ENCODE data around the gene ZNF414.

DNA sequence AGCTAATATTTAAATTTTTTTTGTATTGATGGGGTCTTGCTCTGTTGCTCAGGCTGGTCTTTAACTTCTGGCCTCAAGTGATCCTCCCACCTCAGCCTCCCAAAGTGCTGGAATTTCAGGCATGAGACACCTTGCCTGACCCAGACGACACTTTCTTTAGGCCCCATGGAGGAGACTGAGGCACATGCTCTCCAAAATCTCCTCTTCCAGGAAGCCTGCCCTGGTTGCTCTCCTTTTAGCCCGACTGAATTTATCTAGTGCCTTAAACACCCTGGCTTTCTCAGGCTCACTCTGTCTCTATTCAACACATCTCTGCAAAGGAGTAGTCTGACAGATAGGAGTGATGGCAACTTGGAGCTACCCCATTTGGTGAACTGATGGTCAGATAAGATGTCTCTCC is 44.4 kb upstream of the ZNF414 start:
- TF ChIP-seq POLR2A (IDR thresholded peaks at IDR 0.05): no peak
- TF ChIP-seq, protein P1, sequence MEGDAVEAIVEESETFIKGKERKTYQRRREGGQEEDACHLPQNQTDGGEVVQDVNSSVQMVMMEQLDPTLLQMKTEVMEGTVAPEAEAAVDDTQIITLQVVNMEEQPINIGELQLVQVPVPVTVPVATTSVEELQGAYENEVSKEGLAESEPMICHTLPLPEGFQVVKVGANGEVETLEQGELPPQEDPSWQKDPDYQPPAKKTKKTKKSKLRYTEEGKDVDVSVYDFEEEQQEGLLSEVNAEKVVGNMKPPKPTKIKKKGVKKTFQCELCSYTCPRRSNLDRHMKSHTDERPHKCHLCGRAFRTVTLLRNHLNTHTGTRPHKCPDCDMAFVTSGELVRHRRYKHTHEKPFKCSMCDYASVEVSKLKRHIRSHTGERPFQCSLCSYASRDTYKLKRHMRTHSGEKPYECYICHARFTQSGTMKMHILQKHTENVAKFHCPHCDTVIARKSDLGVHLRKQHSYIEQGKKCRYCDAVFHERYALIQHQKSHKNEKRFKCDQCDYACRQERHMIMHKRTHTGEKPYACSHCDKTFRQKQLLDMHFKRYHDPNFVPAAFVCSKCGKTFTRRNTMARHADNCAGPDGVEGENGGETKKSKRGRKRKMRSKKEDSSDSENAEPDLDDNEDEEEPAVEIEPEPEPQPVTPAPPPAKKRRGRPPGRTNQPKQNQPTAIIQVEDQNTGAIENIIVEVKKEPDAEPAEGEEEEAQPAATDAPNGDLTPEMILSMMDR (IDR thresholded peaks at IDR 0.05): no peak
